Esophagus muscularis mucosa (tissue), 4 donors: ENCODE measurements around the gene ERGIC1. TPM values are rescaled to one million over a fixed set of nuclear protein-coding genes. Genes with fewer than 3 reads are reported as not detected.

Experiments used
- DNase-seq: peaks from one replicate; pipeline ENCODE4 v3.0.0-alpha.2; 2017; ENCODE audit errors: extremely low spot score
- H3K27ac ChIP-seq, 4 donors: fragments of 200-600 bp; sonication (generic); replicated peaks in 1 of 4; 1 replicate in 3 of 4; 2 replicates in 1 of 4; pipeline ENCODE4 v1.5.1; 2016 to 2019; ENCODE audit warnings: mild to moderate bottlenecking in 1 of 4
- H3K27me3 ChIP-seq, 4 donors: fragments of 200-600 bp; sonication (generic); one replicate each; pipeline versions ENCODE4 v1.5.1 to v1.6.0; 2016 to 2019
- H3K36me3 ChIP-seq, 4 donors: fragments of 200-600 bp; sonication (generic); one replicate each; pipeline ENCODE4 v1.5.1; 2016 to 2019
- H3K4me1 ChIP-seq, 4 donors: fragments of 200-600 bp; sonication (generic); one replicate each; pipeline ENCODE4 v1.5.1; 2016 to 2019
- H3K4me3 ChIP-seq, 4 donors: fragments of 200-600 bp; sonication (generic); 1 replicate in 2 of 4; 2 replicates in 2 of 4; pipeline ENCODE4 v1.5.1; 2016 to 2019; ENCODE audit warnings: mild to moderate bottlenecking in 4 of 4, moderate library complexity in 1 of 4
- H3K9me3 ChIP-seq, 4 donors: fragments of 200-600 bp; sonication (generic); 1 replicate in 3 of 4; 2 replicates in 1 of 4; pipeline ENCODE4 v1.5.1; 2016 to 2019
- EP300 ChIP-seq: sonication (generic); formaldehyde crosslinking; IDR thresholded peaks from one replicate; pipeline ENCODE4 v1.6.1; 2017; ENCODE audit warnings: antibody characterized with exemption
- POLR2A ChIP-seq: fragments of 450-650 bp; IDR thresholded peaks from one replicate; pipeline ENCODE4 v1.6.1; 2017; ENCODE audit warnings: antibody characterized with exemption, moderate library complexity, mild to moderate bottlenecking, low read depth
- POLR2AphosphoS5 ChIP-seq, 2 donors: sonication (generic); formaldehyde crosslinking; IDR thresholded peaks; one replicate each; pipeline ENCODE4 v1.6.1; 2017; ENCODE audit warnings: antibody characterized with exemption in 2 of 2
- WGBS: methylation state at CpG from one replicate; pipeline ENCODE4 v1.1.5; 2018; 5-methylcytosine and 5-hydroxymethylcytosine counted together
- intact Hi-C: fragments of 100-400 bp; cut with DNase I; formaldehyde crosslinking; loops from one replicate; pipeline ENCODE4 v1.15.1; 2023
- total RNA-seq, 4 donors: library from RNA; depleted of rRNA; stranded (reverse); fragments of >200 nt; gene quantifications; one replicate each; pipeline versions ENCODE4 v1.1.0 to v1.2.1, GENCODE V29; 2016
- TF ChIP-seq, protein P1 (sequence below), 3 experiments: fragments of 200-600 bp in 2 of 3; fragments of 450-650 bp in 1 of 3; sonication (generic) in 2 of 3; IDR thresholded peaks; one replicate each; pipeline ENCODE4 v1.5.1; 2017 to 2019; ENCODE audit warnings: antibody characterized with exemption in 3 of 3, mild to moderate bottlenecking in 2 of 3, moderate library complexity in 1 of 3

The ERGIC1 gene
- total RNA-seq, 4 donors from 2014 or later, result 105 to 161 (median 145) TPM

DNA sequence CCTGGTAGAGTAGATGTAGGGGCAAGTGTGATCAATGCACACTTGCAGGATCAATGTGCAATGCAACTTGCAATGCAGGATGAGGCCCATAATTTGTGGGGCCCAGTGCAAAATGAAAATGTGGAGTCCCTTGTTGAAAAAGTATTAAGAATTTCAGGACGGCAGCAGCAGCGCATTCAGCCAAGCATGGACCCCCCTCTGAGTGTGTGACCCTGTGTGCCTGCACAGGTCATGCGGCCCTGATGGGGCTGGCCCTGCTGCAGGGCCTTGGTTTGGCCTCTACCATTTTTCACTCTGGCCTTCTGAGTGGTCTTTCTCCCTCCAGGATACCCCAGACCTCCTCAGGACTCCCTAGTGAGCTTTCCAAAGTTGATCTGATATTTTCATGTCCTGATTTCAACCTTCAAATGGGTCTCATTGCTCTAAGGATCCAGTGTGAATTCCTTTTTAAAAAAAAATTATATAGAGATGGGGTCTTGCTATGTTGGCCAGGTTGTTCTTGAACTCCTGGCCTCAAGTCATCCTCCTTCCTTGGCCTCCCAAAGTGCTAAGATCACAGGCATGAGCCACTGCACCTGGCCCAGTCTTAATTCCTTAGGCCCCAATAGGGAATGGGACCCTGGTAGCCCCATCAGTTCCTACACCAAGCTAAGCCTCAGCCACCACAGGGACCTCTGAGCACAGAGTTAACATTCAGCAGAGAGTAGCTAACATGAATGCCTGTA lies 4.3 kb downstream of the ERGIC1 start:
- WGBS, result 92% methylated on average over 3 of the region's 3 CpGs
- Histone ChIP-seq H3K9me3 (no peaks in the 10 kb centered on the region), H3K4me3 (no peak overlapping the region), H3K4me1 (peaks cover 46 to 74% (median 67%) of the 10 kb centered on the region in 4 donors), H3K27me3 (no peaks in the 10 kb centered on the region), H3K36me3 (peaks cover 0 to 4% (median 0%) of the 10 kb centered on the region in 4 donors), H3K27ac (peak overlapping the region; percentile 56 to 91 (median 87))
- intact Hi-C loops, result no loop called here
- no peak for DNase-seq
- TF ChIP-seq POLR2AphosphoS5 (IDR thresholded peaks at IDR 0.05) (no peak), POLR2A (no peak), EP300 (no peak)
- TF ChIP-seq, protein P1, sequence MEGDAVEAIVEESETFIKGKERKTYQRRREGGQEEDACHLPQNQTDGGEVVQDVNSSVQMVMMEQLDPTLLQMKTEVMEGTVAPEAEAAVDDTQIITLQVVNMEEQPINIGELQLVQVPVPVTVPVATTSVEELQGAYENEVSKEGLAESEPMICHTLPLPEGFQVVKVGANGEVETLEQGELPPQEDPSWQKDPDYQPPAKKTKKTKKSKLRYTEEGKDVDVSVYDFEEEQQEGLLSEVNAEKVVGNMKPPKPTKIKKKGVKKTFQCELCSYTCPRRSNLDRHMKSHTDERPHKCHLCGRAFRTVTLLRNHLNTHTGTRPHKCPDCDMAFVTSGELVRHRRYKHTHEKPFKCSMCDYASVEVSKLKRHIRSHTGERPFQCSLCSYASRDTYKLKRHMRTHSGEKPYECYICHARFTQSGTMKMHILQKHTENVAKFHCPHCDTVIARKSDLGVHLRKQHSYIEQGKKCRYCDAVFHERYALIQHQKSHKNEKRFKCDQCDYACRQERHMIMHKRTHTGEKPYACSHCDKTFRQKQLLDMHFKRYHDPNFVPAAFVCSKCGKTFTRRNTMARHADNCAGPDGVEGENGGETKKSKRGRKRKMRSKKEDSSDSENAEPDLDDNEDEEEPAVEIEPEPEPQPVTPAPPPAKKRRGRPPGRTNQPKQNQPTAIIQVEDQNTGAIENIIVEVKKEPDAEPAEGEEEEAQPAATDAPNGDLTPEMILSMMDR (IDR thresholded peaks at IDR 0.05), result no peak

DNA sequence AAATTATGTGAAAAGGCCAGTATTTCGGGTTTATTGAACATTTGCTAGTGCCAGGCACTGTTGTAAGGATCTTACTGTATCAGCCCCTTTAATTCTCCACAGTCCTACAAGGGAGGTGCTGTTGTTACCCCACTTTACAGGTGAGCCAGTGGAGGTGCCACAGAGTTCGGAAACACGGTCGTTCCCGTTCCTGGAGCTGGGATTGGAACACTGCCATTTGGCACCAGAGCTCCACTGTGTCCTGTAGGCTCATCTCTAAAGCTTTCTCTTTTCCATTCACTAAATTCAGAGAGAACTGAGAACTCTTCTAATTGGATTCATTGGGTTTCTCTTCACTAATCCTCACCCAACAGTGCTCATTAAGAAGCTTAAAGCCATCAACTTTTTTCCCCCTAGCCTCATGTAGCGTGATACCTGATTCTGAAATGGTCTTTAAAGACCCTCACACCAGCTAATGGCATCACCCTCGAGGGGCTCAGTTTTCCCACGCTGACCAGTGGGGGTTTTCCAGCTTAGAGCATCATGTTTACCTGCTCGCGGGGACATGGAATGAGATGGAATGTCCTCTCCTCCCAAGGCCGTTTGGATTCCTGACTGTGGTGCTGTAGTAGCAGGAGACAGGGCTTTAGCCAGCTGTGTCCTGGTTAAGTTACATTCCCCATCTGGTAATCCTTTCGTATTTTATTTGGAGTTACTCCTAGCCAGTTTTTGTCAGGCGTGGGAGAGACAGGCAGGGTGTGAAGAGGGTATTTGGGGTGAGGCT lies 5.8 kb downstream of the ERGIC1 start:
- peaks cover 0 to 4% (median 0%) of the 10 kb centered on the region in 4 donors for H3K36me3 ChIP-seq
- no peaks in the 10 kb centered on the region for H3K27me3 ChIP-seq
- H3K27ac ChIP-seq, result peak overlapping the region; percentile 81 to 91 (median 87)
- H3K4me3 ChIP-seq, result peak overlapping the region in 2 of 4 donors; percentile 3 to 27
- intact Hi-C loops, result no loop called here
- WGBS, result 56% methylated on average over 11 of the region's 13 CpGs
- no peak for DNase-seq
- H3K4me1 ChIP-seq, result peaks cover 38 to 74% (median 63%) of the 10 kb centered on the region in 4 donors
- no peaks in the 10 kb centered on the region for H3K9me3 ChIP-seq
- TF ChIP-seq EP300 (no peak), POLR2AphosphoS5 (IDR thresholded peaks at IDR 0.05) (peak; percentile 61 to 68)
- TF ChIP-seq, protein P1 (IDR thresholded peaks at IDR 0.05), result no peak

DNA sequence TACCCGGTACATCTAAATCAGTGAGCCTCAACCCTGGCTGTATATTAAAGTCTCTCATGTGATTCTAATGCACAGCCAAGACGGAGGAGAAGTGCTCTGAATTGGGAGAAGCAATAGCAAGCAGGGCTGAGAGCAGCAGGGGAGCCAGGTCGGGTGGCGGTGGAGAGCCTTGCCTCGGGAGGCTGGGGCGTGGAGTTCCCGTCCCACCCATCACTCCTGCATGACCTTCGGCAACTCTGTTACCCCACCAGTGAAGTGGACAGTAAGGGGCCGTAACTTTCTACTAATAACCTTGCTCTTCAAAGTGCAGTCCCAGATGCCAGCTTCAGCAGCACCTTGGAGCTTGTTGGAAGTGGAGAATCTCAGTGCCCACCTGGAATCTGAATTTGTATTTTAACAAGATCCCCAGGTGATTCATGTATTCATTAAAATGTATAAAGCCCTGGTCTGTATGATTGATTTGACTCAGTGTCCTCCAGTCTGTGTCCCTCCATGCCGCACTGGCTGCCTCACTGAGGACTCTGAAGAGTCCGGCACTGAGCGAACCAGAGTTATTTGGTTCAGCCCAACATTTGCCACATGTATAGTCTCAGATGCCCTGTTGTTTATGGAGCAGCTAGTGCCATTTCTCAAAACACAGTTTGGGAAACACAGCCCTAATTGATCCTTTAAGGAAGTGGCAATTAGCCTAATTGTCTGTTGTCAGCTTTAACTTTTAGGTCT lies 6.5 kb downstream of the ERGIC1 start:
- H3K4me3 ChIP-seq, result peak overlapping the region in 2 of 4 donors; percentile 3 to 27
- H3K27me3 ChIP-seq, result no peaks in the 10 kb centered on the region

DNA sequence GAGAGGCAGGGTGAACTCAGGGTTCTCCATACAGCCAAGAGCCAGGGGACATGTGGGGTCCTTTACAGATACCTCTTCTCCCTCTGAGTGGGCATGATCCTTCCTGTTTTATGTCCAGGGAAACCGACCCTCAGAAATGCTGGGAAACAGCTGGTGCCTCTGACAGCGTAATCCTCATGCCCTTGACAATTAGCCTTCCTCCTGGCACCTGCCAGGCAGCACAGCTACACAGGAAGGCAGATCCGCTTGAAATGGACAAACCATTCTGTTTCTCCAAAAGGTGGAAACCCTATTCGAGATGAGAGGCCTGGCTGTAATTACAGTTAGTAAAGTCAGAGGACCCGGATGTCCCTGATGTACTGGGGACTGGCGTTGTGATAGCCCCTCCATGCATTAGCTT lies 7.2 kb downstream of the ERGIC1 start:
- DNase-seq, result no peak
- TF ChIP-seq EP300 (no peak), POLR2AphosphoS5 (IDR thresholded peaks at IDR 0.05) (no peak), POLR2A (no peak)
- TF ChIP-seq, protein P1 (IDR thresholded peaks at IDR 0.05), result no peak
- peak overlapping the region; percentile 31 to 91 (median 87) for H3K27ac ChIP-seq
- WGBS, result 66% methylated on average over 6 of the region's 6 CpGs
- no peaks in the 10 kb centered on the region for H3K27me3 ChIP-seq
- intact Hi-C loops, result no loop called here
- peaks cover 0 to 4% (median 0%) of the 10 kb centered on the region in 4 donors for H3K36me3 ChIP-seq
- H3K4me1 ChIP-seq, result peaks cover 26 to 73% (median 61%) of the 10 kb centered on the region in 4 donors
- no peak overlapping the region for H3K4me3 ChIP-seq
- H3K9me3 ChIP-seq, result no peaks in the 10 kb centered on the region

More for the DNA sequence above, 6.5 kb downstream of the ERGIC1 start:
- intact Hi-C loops, result no loop called here
- Histone ChIP-seq H3K4me1 (peaks cover 33 to 73% (median 62%) of the 10 kb centered on the region in 4 donors), H3K36me3 (peaks cover 0 to 4% (median 0%) of the 10 kb centered on the region in 4 donors), H3K9me3 (no peaks in the 10 kb centered on the region), H3K27ac (peak overlapping the region; percentile 81 to 91 (median 87))
- WGBS, result 63% methylated on average over 11 of the region's 12 CpGs
- DNase-seq, result no peak
- TF ChIP-seq POLR2A (no peak), POLR2AphosphoS5 (IDR thresholded peaks at IDR 0.05) (peak in 1 of 2 donors; percentile 32)
